ENCODE results near the gene VCP.

VCP gene

DNA sequence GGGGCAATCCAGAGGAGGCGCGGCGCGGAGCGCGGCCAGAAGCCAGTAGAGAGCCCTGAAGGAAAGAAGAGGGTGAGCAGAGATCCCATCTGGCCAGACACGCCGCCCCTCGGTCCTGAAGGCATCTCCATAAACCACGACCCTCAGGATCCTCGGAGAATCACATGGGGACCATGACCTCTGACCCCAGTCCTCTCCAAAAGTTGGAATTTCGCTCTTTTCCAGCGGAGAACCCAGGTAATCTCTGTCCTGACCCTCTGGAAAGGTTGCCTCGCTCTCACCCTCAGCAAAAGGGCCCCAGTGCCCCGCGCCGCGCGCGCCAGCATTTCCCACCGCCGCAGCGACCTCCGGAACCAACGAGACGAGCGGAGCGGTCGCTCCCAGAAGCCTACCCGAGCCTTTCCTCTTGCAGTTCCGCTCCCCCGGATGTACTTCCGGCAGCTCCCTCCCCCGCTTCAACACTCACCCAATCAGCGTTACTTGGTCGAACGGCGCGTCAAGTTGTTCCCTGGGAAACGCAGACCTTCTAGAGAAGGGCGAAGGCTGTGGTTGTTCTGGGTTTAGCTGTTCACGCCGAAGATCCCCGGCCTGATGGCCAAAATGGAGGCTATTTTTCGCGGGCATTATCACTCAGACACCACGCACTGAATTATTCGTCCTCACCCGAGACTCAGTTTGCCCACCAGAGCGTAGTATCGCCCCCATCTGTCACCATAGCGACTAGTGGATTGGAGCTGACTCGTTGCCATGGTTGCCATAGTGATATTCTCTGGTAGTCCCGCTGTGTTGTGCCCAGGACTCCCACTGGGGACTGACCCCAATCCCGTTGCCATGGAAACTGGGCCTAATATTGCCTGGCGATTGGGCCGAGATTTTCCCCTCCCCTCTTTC lies 30.6 kb upstream of the VCP start, which contains the start of gene STOML2:
Gene STOML2, minus strand, starts transcription at position 363 of the 891 bp plus-strand sequence. Its CDS starts 37 bp downstream, at position 326.
- peak; percentile 92 for DNase-seq

DNA sequence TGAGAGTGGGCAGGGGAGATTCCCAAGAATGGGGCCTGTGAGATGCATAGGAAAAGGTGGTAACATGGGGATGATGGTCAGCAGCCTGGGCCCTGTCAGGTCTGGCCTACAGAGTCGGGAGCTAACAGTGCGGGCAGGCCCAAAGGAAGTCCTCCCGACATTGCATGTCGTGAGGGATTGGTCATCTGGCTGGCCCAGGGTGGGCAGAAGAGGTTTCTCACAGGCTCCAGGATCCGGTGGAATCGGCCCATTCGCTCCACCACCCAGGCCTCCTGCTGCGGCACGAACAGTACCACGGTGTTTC lies 30.0 kb upstream of the VCP start:
- DNase-seq = no peak

DNA sequence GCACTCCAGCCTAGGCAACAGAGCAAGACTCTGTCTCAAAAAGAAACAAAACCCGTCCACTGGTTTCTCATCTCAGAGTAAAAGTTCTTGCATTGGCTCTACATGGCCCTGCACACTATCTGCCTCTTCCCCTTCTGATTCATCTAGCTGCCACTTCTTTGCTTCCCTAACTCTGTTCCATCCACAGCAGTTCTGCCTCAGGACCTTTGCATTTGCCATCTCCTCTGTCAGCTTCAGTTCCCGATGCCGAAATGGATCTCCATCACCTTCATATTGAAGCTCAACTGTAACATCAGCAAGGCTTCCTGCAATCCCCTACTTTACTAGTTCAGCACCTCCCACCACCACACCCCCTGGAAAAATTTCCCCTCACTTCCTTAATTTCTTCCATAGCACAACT lies 25.1 kb upstream of the VCP start:
- no peak for DNase-seq

DNA sequence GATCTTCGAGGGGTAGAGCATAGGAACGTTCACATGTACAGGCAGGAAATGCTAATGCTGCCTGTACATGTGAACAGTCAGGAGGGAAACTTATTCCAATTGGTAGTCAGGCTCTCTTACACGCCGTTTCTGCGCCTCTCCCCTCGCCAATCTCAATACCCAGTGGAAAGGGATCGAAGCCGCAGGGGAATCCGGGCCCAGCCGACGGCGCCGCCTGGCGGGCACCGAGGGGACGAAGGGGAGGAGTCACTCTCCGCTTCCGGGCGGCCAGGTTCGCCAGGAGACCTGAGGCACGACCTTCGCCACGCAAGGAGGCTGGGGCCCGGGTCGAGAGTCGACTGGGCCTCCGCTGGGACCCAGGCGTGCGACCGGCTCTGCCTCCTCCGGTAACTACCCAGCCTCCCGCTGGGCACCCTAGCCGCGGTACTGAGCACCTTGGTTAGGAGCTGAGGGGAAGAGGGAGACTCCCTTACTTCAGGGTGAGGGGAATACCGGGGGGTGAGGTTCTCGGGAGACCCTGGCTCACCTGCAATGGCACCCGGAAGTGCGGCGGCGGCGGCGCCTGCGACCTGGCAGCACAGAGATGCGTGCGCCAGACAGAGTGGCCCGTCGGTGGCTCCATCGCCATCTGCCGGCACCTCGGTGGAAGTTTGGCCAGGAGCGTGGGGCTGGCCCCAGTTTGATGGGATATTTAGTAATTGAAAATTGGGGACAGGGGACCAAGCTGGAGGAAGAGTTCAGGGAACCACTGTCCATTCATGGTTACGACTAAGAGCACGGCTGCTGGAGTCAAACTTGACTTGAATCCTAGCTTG lies 23.8 kb upstream of the VCP start, which contains the start of gene PIGO:
Gene PIGO, minus strand, starts transcription at position 557 of the 815 bp plus-strand sequence. CDS start 1,026 bp downstream, outside the sequence.
- DNase-seq = peak; percentile 80

DNA sequence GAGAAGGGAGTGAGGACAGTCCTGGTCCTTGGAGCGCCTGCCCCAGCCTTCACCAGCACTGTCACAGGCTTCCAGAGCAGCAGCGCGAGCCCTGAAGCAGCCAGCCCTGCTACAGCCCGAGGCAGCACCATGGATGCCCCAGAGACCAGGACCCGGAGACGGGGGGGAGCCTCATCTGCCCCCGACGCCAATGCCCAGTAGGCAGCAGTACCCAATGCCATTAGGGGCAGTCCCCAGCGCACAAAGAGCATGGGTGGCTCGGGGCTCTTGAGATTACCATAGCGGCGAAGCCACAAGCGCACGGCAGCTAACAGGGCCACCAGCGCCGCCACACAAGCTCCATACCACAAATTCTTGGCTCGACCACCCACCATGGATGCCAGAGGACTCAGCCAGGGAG lies 19.1 kb upstream of the VCP start:
- DNase-seq = no peak

DNA sequence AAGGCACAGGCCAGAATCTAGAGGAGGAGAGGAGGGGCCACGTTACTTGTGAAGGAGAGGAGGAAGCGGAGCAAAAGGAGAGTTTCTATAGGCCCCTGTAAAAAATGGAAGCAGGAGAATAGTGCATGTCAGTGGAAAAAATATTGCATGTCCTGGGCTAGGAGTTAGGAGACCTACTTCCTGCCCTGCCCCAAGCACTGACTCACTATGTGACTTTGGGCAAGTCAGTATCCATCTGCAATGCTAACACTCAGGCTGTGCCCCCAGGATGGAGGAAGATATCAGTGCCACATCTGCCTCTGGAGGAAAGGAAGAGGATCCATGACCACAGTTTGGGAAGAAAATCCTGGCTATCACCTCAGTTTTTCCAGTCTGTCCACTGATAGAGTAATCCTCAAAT lies 17.0 kb upstream of the VCP start:
- no peak for DNase-seq

DNA sequence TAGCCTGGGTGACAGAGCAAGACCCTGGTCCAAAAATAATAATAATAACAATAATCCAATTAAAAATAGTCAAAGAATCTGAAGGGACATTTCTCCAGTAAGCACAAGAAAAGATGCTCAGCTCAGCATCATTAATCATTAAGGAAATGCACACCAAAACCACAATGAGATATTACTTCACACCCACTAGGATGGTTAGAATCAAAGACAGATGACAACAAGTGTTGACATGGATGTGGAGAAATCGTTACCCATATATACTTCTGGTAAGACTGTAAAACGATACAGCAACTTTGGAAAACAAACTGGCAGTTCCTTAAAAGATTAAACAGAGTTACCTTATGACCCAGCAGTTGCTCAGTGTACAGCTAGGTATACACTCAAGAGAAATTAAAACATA lies 12.7 kb upstream of the VCP start:
- DNase-seq = no peak

DNA sequence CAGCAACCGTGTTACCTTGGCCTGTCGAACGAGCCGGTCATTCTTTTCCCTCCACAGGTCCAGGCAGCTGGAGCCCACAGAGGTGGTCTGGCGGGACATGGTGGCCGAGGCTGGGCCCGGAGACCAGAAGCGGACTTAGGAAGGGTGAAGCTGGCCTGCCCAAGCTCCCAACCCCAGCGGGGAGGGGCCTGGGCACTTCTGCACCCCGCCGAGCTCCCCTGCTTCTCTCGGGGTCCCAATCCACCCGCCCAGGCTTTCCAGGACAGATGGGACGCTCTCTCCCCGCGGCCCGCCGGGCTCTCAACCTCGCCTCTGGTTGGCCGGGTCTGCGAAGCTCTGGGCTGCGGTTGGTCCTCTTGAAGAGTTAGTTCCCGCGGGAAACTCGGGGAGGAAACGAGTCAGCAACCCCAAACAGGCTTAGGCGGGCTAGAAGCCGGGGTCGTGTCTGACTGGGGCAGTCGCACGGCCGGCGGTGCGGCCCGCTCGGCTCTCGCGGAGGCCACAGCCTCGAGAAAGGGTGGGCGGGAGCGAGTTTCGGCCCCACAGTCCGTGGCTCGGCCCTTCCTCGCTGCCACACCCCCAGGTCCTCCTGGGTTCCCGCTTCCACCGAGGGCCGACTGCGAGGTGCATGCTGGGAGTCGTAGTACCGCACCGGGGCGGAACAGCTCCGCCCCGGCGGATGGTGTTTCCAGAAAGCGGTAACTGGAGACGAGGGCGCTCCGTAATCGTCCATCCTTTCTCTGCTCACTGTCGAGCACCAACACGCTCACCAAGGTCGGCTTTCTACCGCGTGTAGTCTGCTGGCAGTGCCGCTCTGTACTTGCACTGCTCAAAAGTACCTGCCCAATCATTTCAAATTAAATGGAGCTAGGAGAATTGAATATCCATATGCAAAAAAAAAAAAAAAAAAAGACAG lies 7.3 kb upstream of the VCP start, which contains the start of gene FANCG:
Gene FANCG, minus strand, starts transcription at position 517 of the 916 bp plus-strand sequence. Its CDS starts 418 bp downstream, at position 99.
- peak; percentile 93 for DNase-seq

DNA sequence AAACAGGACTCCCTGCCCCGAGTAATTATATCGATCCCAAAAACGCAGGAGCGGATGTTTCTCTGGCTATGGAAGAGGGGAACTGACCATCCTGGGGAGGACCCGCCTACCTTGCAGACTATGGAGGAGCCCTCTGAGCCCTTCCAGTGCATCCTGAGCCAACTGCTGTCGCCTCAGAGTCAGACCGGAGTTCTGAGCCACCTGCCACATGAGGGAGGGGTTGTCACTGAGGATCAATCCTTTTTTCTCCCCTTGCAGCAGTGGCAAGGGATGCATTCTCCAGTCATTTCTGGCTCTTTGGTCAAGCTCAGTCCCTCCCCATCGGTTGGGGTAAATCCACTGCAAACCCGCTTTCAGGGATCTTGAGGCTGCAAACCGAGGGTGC lies 6.6 kb upstream of the VCP start:
- no peak for DNase-seq

DNA sequence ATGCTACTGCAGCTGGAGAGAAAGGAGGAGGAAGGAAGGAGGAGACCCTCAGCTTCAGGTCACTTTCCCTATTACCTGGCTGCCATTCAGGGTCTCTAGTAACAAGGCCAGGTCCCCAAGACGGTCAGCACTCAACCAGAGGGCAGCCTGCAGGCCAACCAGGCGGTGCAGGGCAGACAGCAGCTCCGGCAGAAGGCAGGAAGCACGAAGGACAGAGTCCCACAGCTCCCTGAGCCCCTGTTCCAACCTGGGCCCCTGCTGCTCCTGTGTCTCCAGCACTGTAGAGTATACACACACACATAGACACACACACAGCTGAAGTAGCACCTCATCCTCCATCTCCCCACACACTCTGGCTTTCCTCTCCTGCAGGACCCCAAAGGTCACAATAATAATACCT lies 5.6 kb upstream of the VCP start:
- no peak for DNase-seq

DNA sequence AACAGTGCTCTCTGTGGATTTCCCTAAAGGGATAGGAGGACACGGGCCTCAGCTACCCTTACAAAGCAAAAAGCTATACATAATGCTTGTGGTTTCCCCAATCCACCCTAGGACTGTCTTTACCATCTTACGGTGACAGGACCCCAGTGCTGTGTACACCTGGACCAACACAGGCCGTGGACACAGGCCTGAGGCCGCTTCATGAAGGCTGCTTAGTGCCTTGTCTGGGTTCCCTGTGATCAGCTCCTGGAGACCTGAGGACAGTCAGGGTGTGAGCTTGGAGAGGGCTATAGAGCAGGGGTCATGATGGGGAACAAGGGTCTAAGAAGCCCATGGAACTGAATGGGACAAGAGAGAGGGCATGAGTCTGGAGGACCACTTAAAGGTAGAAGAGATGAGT lies 4.4 kb upstream of the VCP start:
- DNase-seq = no peak

DNA sequence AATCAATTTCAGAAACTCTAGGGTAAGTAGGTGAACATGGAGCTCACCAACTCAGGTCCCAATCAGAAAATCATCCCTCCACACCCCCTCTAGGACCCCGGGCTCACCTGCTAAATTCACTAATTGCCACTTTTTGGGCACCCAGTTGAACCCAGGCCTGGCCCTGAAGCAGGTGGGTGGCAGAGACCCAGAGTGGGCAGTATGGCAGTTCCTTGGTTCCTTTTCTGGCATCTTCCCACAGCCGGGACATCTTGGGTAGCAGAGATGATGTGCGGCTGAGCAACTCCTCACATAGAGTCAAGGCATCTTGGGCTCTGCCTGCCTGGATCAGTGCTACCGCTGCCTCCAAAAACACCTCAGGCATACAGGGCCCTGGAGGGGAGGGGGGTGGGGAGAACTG lies 2.9 kb upstream of the VCP start:
- DNase-seq = no peak

DNA sequence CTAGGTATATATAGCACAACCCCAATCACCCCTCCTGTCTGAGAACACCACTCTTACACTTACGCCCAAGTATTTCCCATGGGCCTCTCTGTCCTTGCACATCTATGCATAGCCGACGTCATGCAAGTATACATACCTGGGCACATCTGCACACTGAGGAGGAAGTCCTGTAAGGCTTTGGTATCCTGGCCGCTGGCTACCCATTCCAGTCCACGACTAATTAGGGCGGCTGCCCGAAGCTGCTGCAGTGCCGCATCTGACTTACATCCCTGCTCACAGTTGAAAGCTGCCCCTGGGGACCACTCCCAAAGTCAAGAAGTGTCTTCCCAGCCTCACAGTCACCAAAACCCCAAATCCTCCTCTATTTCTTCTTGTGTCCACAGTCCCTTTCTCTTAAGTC lies 2.4 kb upstream of the VCP start:
- no peak for DNase-seq

DNA sequence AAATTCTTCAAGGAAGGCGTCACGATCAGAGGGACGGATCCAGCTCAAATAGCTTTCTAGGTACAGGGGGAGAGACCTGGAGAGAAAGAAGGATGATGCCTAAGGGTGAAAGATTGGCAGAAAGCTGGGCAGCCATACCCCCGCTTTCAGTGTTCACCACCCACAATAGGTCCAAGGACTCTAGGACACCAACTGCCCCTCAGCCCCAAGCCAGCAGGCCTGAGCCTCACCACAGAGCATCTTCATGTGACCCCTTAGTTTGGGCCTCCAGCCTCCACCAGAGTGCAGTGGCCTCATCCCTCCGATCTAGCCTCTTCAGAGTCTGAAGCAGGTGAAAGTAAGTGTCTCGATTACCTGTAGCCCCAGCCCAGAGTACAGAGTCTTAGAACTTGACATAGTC lies 1.7 kb upstream of the VCP start:
- no peak for DNase-seq

DNA sequence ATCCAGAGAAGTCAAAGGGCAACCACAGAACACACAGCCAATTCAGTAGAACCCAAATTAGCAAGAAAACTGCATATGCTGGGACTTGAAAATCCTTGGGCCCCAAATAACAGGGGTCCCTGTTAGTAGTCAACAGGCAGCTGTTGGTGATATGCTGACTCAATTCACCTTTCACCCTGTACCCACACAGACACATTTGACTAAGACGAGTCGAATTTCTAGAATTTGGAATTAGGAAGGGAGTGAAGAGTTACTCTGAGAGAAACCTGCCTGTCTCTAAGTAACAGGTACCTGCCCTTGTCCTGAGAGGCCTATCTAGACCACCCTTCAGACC lies 821 bp upstream of the VCP start:
- no peak for DNase-seq

DNA sequence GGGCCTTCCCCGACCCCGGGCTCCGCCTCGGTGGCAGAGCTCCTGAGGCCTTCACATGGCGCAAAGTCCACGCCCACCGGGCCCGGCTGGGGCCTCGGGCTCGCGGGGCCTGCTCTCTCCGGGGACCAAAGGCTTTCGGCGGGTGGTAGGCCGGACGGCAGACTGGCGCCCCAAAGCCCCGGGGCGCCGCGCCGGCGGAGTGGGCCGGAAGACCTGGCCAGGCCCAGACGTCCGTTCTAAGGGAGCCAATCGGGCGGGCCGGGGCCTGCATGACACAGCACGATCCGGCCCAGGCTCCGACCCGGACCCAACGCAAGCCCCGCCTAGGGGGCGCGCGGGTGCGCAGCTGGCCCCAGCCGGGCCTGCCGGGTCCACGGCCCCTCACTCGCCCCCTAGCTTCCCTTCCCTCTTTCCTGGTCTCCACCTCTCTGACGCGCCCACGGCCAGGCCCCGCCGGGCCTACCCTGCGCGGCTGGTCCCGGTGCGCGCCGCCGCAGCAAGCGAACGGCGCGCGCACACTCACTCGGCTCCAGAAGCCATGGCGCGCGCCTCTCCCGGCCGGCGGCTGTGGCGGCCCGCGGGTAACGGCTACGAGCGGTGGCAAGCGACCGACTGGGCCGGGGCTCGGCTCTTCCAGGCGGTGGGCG lies 488 bp downstream of the VCP start:
- peak; percentile 56 for DNase-seq

DNA sequence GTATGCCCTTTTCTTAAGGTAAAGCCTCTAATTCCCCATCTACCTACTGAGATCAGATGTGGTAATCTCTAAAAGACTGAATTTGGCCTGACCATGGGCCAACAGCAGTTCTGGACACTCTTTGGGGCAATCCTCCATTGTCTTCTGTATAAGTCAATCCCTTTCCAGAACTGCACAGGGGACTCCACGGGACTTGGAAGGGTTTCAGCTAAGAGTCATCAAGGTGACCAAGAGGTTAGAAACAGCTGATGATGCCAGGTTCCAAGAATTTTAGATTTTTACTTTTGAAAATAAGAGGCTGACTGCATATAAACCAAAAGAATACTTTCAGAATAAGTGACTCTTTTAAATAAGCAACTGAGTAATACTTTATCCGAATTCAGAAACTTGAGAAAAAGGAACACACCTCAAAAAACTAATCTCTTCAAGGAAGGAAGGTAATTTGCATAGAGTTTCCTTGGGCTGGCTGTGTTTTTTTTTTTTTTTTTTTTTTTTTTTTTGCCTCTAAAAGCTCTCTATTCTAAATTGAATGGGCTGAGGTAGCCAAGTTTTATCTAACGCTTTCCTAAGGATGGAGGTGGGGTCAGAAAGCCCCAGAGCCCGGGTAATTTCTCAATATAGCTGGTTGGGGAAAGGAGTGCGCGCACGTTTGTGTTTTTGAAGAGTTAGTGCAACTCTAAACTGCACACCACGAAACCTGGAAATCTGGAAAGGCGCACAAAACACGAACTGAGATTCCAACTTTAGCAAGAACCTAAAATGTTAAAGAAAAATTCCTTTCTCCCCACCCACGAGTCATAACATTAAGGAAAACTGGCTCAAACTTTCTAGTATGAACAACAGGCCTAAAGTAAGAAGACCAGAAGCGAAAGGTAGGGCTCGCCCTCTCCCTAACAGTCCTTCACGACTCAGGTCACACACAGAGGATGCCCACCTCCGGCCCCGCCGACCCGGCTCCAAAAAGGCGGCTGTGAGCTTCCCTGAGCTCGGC lies 1.3 kb downstream of the VCP start:
- DNase-seq = no peak

DNA sequence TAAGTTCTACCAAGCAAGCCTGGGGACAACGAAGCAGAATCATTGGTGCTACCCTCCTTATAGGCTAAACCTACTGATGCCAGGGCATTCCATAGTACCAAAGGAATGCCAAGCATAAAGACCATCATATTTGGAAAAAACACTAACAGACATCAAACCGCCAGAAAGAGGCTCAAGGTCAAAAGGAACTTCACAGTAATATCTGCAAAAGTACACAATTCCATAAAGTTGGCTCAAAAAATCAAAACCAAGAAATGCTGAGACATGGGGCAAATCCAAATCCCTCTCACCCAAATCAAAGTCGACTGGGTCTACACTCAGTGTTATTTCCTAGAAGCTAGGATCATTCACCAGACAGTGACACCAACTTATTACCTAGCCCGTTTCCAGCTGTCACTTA lies 3.4 kb downstream of the VCP start:
- no peak for DNase-seq

DNA sequence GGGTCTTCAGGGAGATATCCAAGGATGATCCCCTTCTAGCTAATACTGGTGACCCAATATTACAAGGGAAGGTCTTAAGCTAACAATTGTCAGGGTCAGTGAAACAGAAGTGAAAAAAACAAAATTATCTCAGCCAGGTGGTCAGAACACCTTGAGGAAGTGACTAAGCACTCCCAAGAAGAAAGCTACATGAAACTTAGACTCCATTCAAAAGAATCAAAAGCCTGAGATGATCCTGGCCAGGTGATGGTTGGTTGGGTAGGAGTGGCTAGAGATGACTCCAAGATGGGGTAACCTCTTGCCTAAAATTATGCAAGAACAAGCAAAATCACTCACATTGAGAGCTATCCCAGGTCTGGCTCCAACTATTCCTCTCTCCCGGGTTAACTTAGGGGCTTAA lies 5.4 kb downstream of the VCP start:
- no peak for DNase-seq

DNA sequence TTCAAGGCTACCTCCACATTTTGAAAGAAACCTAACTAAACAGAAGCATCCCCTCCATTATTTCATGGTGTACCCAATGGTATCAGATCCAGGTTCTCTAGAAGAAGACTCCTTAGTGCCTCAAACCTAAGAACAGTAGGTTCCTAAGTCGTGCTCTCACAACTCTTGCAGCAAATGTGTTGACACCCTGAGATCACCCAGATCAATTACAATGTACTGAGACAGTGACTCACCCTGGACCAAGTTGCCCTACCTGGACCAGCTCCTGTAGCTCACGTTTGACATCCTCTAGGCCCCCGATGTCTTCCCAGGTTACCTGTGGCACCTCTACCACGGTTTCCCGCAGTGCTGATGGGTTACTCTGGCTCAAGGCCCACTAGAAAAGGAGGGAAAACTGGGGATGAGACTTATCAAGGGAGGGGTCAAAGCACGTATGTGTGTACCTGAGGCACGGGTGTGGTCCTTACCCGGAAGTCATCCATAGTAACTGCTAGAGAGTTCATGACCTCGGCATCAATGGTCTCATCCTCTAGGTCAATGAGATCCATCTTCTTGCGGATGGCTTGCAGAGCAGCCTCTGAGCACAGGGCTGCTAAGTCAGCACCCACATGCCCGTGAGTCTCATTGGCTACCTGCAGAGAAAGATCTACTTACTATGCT lies 11.7 kb downstream of the VCP start:
- no peak for DNase-seq

DNA sequence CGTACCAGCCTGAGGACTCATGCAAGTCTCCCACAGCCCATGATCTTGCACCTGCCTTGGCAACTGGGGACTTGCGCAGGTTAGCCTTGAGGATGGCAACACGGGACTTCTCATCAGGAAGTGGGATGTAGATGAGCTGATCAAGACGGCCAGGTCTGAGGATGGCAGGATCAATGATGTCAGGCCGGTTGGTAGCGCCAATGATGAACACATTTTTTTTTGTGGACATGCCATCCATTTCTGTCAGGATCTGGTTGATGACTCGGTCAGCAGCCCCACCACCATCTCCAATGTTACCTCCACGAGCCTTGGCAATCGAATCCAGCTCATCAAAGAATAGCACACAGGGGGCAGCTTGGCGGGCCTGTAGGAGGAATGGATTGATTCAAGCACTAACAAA lies 13.0 kb downstream of the VCP start:
- DNase-seq = no peak
